Neutrophil (primary cell): ENCODE measurements around the gene RIOK3.

ENCODE experiments used
- H3K27ac ChIP-seq: fragments of 200-600 bp; sonication (generic); 2 replicates; pipeline ENCODE4 v1.5.1; 2016; ENCODE audit warnings: mild to moderate bottlenecking, moderate library complexity
- H3K27me3 ChIP-seq: fragments of 200-600 bp; sonication (generic); 2 replicates; pipeline ENCODE4 v1.6.0; 2016; ENCODE audit warnings: mild to moderate bottlenecking
- H3K36me3 ChIP-seq: fragments of 200-600 bp; sonication (generic); 2 replicates; pipeline ENCODE4 v1.5.1; 2017
- H3K4me1 ChIP-seq, 2 experiments: fragments of 200-600 bp in 1 of 2; sonication (generic) in 1 of 2; 1 replicate in 1 of 2; 2 replicates in 1 of 2; pipeline versions ENCODE4 v1.5.1 to v1.6.1; 2013 to 2016; ENCODE audit warnings: low read depth in 1 of 2, low read length in 1 of 2, mild to moderate bottlenecking in 1 of 2, moderate library complexity in 1 of 2; ENCODE audit not compliant: control insufficient read depth in 1 of 2, insufficient read depth in 1 of 2
- H3K4me3 ChIP-seq, 2 experiments: fragments of 200-600 bp in 1 of 2; sonication (generic) in 1 of 2; 1 replicate in 1 of 2; 2 replicates in 1 of 2; pipeline ENCODE4 v1.5.1; 2013 to 2016; ENCODE audit warnings: low read depth in 1 of 2, low read length in 1 of 2, mild to moderate bottlenecking in 1 of 2, moderate library complexity in 1 of 2
- H3K9me3 ChIP-seq: fragments of 200-600 bp; sonication (generic); 2 replicates; pipeline ENCODE4 v1.5.1; 2016
- CTCF ChIP-seq: fragments of 200-600 bp; sonication (generic); IDR thresholded peaks from 2 replicates; pipeline ENCODE4 v1.5.1; 2016; ENCODE audit warnings: antibody characterized with exemption

RIOK3 gene

GRCh38 chr18:23440131-23440530 lies 13.0 kb upstream of the RIOK3 start:
- TF ChIP-seq CTCF = no peak
- Histone ChIP-seq H3K27ac (no peak overlapping the region), H3K27me3 (no peaks in the 10 kb centered on the region), H3K4me3 (no peak overlapping the region), H3K9me3 (no peaks in the 10 kb centered on the region), H3K36me3 (no peaks in the 10 kb centered on the region), H3K4me1 (peaks cover 32 to 44% of the 10 kb centered on the region in 2 experiments)

DNA sequence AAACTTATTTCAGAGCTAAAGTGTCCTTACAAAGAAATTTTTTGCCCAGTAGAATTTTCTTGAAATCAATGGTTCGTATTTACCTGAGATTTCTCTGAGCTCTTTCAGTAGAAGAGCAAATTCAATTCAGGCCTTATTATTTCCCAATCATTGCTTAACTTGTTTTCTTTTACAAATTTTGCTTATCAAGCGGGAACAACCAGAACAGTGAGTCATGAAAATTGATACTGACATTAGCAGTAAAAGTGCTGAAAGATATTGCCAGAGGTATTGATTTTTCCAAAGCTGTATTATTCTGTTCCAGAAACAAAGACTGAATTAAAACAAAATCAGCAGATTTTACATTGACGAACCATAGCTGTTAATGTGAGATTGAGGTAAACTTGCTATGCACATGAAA lies 10.1 kb upstream of the RIOK3 start:
- TF ChIP-seq CTCF = no peak
- Histone ChIP-seq H3K9me3 (no peaks in the 10 kb centered on the region), H3K4me1 (peaks cover 20 to 30% of the 10 kb centered on the region in 2 experiments), H3K36me3 (no peaks in the 10 kb centered on the region), H3K4me3 (no peak overlapping the region), H3K27ac (no peak overlapping the region), H3K27me3 (no peaks in the 10 kb centered on the region)

DNA sequence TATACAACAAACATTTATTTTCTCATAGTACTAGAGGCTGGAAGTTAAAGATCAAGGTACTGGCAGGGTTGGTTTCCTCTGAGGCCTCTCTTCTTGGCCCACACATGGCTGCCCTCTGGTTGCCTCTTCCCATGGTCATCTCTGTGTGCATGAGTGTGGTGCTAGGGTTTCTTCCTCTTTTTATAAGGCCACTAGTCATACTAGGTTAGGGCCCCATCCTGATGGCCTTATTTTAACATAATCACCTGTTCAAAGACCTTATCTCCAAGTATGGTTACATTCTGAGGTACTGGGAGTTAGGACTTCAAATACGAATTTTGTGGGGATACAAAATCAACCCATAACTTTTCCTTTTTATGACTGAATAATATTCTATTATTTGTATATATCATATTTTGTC lies 4.8 kb upstream of the RIOK3 start:
- no peaks in the 10 kb centered on the region for H3K27me3 ChIP-seq
- H3K4me3 ChIP-seq = no peak overlapping the region
- H3K36me3 ChIP-seq = no peaks in the 10 kb centered on the region
- H3K4me1 ChIP-seq = peaks cover 26% of the 10 kb centered on the region in 2 experiments
- no peaks in the 10 kb centered on the region for H3K9me3 ChIP-seq
- TF ChIP-seq CTCF = no peak
- no peak overlapping the region for H3K27ac ChIP-seq

- TF ChIP-seq CTCF = no peak
- Histone ChIP-seq H3K4me1 (peaks cover 27 to 30% of the 10 kb centered on the region in 2 experiments), H3K9me3 (no peaks in the 10 kb centered on the region), H3K27me3 (no peaks in the 10 kb centered on the region), H3K4me3 (no peak overlapping the region), H3K36me3 (no peaks in the 10 kb centered on the region), H3K27ac (no peak overlapping the region)
These were observed 3.1 kb upstream of the RIOK3 start for GRCh38 chr18:23450022-23450421.

DNA sequence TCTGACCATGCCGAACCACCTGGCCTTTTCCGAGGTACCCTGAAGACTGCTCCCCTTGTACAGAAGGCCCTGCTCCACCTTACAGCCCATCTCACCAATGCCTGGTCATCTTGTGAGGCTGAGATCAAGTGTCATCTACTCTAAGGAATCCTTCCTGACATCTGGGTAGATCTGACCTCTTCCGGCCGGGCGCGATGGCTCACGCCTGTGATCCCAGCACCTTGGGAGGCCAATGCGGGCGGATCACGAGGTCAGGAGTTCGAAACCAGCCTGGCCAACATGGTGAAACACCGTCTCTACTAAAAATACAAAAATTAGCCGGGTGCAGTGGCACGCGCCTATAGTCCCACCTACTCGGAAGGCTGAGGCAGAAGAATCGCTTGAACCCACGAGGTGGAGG lies 2.1 kb upstream of the RIOK3 start:
- H3K9me3 ChIP-seq = no peaks in the 10 kb centered on the region
- peaks cover 7% of the 10 kb centered on the region for H3K36me3 ChIP-seq
- no peak overlapping the region for H3K27ac ChIP-seq
- no peak overlapping the region for H3K4me3 ChIP-seq
- H3K4me1 ChIP-seq = peaks cover 36% of the 10 kb centered on the region in 2 experiments
- TF ChIP-seq CTCF = no peak
- H3K27me3 ChIP-seq = no peaks in the 10 kb centered on the region

DNA sequence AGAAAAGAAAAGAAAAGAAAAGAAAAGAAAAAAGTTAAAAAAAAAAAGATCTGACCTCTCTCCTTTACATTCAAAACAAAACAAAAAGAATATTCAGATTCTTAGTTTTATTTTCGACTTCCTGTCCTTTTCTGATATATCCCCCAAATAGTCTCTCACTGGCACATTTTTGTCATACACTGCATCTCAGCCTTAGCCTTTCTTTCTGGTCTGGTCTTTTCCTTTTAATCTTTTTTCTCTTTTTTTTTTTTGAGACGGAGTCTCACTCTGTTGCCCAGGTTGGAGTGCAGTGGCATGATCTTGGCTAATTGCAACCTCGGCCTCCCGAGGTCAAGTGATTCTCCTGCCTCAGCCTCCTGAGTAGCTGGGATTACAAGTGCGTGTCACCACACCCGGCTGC lies 1.6 kb upstream of the RIOK3 start:
- no peak overlapping the region for H3K4me3 ChIP-seq

More for the DNA sequence above, 1.6 kb upstream of the RIOK3 start:
- Histone ChIP-seq H3K36me3 (peaks cover 8% of the 10 kb centered on the region), H3K27ac (peak overlapping the region; percentile 93), H3K9me3 (no peaks in the 10 kb centered on the region), H3K4me1 (peaks cover 40% of the 10 kb centered on the region in 2 experiments), H3K27me3 (no peaks in the 10 kb centered on the region)
- no peak for TF ChIP-seq CTCF
